Measurements from ENCODE around the gene PLPP4.
A peak's percentile ranks its signal among the peaks of the same experiment; 100 is the strongest.
"Not testable (repeated sequence)": the region's sequence is repeated elsewhere in the genome, so short reads cannot be mapped to it uniquely, and the experiment has no call there.

PLPP4 gene

GRCh38 chr10:120492346-120492745 is 35.3 kb downstream of the PLPP4 start:
- DNase-seq, result no peak

- no peak for DNase-seq
These were observed 36.6 kb downstream of the PLPP4 start for GRCh38 chr10:120493411-120494312.

GRCh38 chr10:120494313-120494710 is 37.3 kb downstream of the PLPP4 start:
- DNase-seq, result no peak

- DNase-seq, result peak; percentile 10
These were observed 38.4 kb downstream of the PLPP4 start for GRCh38 chr10:120495226-120496009.

- no peak for DNase-seq
These were observed 42.9 kb downstream of the PLPP4 start for GRCh38 chr10:120499883-120500282.

GRCh38 chr10:120503689-120504088 is 46.7 kb downstream of the PLPP4 start:
- DNase-seq, result no peak

- DNase-seq, result not testable (repeated sequence)
These were observed 47.2 kb downstream of the PLPP4 start for GRCh38 chr10:120504227-120504626.

- DNase-seq, result no peak
These were observed 48.0 kb downstream of the PLPP4 start for GRCh38 chr10:120505056-120505455.

GRCh38 chr10:120505866-120506265 is 48.8 kb downstream of the PLPP4 start:
- DNase-seq, result no peak

GRCh38 chr10:120506674-120507073 is 49.6 kb downstream of the PLPP4 start:
- DNase-seq, result no peak

- DNase-seq, result no peak
These were observed 50.1 kb downstream of the PLPP4 start for GRCh38 chr10:120507175-120507574.

- no peak for DNase-seq
These were observed 50.6 kb downstream of the PLPP4 start for GRCh38 chr10:120507651-120508050.

- DNase-seq, result no peak
These were observed 51.4 kb downstream of the PLPP4 start for GRCh38 chr10:120508393-120508792.

- DNase-seq, result no peak
These were observed 51.9 kb downstream of the PLPP4 start for GRCh38 chr10:120508966-120509365.

- no peak for DNase-seq
These were observed 54.1 kb downstream of the PLPP4 start for GRCh38 chr10:120511165-120511564.

- DNase-seq, result peak; percentile 33
These were observed 56.3 kb downstream of the PLPP4 start for GRCh38 chr10:120513307-120513796.

- DNase-seq, result peak; percentile 41
These were observed 57.1 kb downstream of the PLPP4 start for GRCh38 chr10:120514035-120514620.

- no peak for DNase-seq
These were observed 57.9 kb downstream of the PLPP4 start for GRCh38 chr10:120514959-120515358.

GRCh38 chr10:120515741-120516140 is 58.7 kb downstream of the PLPP4 start:
- DNase-seq, result no peak

- DNase-seq, result no peak
These were observed 59.4 kb downstream of the PLPP4 start for GRCh38 chr10:120516426-120516825.

- DNase-seq, result peak; percentile 13
These were observed 60.2 kb downstream of the PLPP4 start for GRCh38 chr10:120517196-120517595.

- no peak for DNase-seq
These were observed 61.0 kb downstream of the PLPP4 start for GRCh38 chr10:120517881-120518484.

- DNase-seq, result peak; percentile 75
These were observed 64.9 kb downstream of the PLPP4 start for GRCh38 chr10:120521880-120522279.

All from NCI-H2227 treated with DMSO at 0.1 percent for 48 hours (cell line).